SW 1271 (cell line): ENCODE results near the gene IL19.
"Not testable (repeated sequence)": the region's sequence is repeated elsewhere in the genome, so short reads cannot be mapped to it uniquely, and the experiment has no call there.

ENCODE experiments used
- DNase-seq, 2 experiments: peaks; one replicate each; lab custom pipeline; 2025; lab: John Stamatoyannopoulos, UW

Gene IL19

GRCh38 chr1:206776229-206776628, 5.7 kb downstream of the IL19 start:
- no peak for DNase-seq

- no peak for DNase-seq
Observed at GRCh38 chr1:206778031-206778430, 7.5 kb downstream of the IL19 start.

GRCh38 chr1:206778911-206779310, 8.3 kb downstream of the IL19 start:
- not testable (repeated sequence) for DNase-seq

- no peak for DNase-seq
Observed at GRCh38 chr1:206779638-206780037, 9.1 kb downstream of the IL19 start.

GRCh38 chr1:206782448-206782847, 11.9 kb downstream of the IL19 start:
- DNase-seq = no peak

GRCh38 chr1:206783506-206783905, 12.9 kb downstream of the IL19 start:
- DNase-seq = no peak

GRCh38 chr1:206784471-206784903, 13.9 kb downstream of the IL19 start:
- DNase-seq = no peak

- DNase-seq = no peak
Observed at GRCh38 chr1:206785182-206785765, 14.7 kb downstream of the IL19 start.

- DNase-seq = no peak
Observed at GRCh38 chr1:206786212-206786886, 15.8 kb downstream of the IL19 start.

GRCh38 chr1:206787891-206788290, 17.3 kb downstream of the IL19 start:
- no peak for DNase-seq

GRCh38 chr1:206788487-206789050, 18.0 kb downstream of the IL19 start:
- DNase-seq = no peak

- DNase-seq = no peak
Observed at GRCh38 chr1:206790502-206791250, 20.1 kb downstream of the IL19 start.

GRCh38 chr1:206792939-206793607, 22.5 kb downstream of the IL19 start:
- no peak for DNase-seq

GRCh38 chr1:206793620-206794019, 23.0 kb downstream of the IL19 start:
- no peak for DNase-seq

- DNase-seq = no peak
Observed at GRCh38 chr1:206794294-206794908, 23.8 kb downstream of the IL19 start.

- no peak for DNase-seq
Observed at GRCh38 chr1:206796116-206796515, 25.5 kb downstream of the IL19 start.

- no peak for DNase-seq
Observed at GRCh38 chr1:206796981-206797402, 26.4 kb downstream of the IL19 start.

- no peak for DNase-seq
Observed at GRCh38 chr1:206797534-206798383, 27.2 kb downstream of the IL19 start.

GRCh38 chr1:206798384-206798996, 27.9 kb downstream of the IL19 start:
- no peak for DNase-seq

GRCh38 chr1:206799311-206799710, 28.7 kb downstream of the IL19 start:
- DNase-seq = no peak
